GM15510 (cell line): ENCODE measurements around the gene NCAM2.

Source experiments
- POLR2A ChIP-seq: IDR thresholded peaks from 3 replicates; pipeline ENCODE4 v1.6.1; 2011; ENCODE audit warnings: borderline replicate concordance; ENCODE audit not compliant: insufficient read length; ENCODE audit errors: extremely low read depth

Gene NCAM2

GRCh38 chr21:21200103-21200938 lies 202.1 kb downstream of the NCAM2 start:
- TF ChIP-seq POLR2A = no peak

GRCh38 chr21:21200939-21201615 lies 202.9 kb downstream of the NCAM2 start:
- no peak for TF ChIP-seq POLR2A

- TF ChIP-seq POLR2A = no peak
Measured at GRCh38 chr21:21203822-21204339, 205.7 kb downstream of the NCAM2 start.

GRCh38 chr21:21204366-21204996 lies 206.3 kb downstream of the NCAM2 start:
- no peak for TF ChIP-seq POLR2A

- TF ChIP-seq POLR2A = no peak
Measured at GRCh38 chr21:21205604-21206003, 207.4 kb downstream of the NCAM2 start.

- no peak for TF ChIP-seq POLR2A
Measured at GRCh38 chr21:21210552-21210951, 212.3 kb downstream of the NCAM2 start.

- no peak for TF ChIP-seq POLR2A
Measured at GRCh38 chr21:21213297-21213696, 215.1 kb downstream of the NCAM2 start.

GRCh38 chr21:21216047-21216446 lies 217.8 kb downstream of the NCAM2 start:
- TF ChIP-seq POLR2A = no peak

- TF ChIP-seq POLR2A = no peak
Measured at GRCh38 chr21:21226472-21226871, 228.3 kb downstream of the NCAM2 start.

GRCh38 chr21:21230672-21231071 lies 232.5 kb downstream of the NCAM2 start:
- TF ChIP-seq POLR2A = no peak

- no peak for TF ChIP-seq POLR2A
Measured at GRCh38 chr21:21231913-21232312, 233.7 kb downstream of the NCAM2 start.

- no peak for TF ChIP-seq POLR2A
Measured at GRCh38 chr21:21232320-21232719, 234.1 kb downstream of the NCAM2 start.

- TF ChIP-seq POLR2A = no peak
Measured at GRCh38 chr21:21233051-21233450, 234.8 kb downstream of the NCAM2 start.

GRCh38 chr21:21236996-21237395 lies 238.8 kb downstream of the NCAM2 start:
- no peak for TF ChIP-seq POLR2A
